Progenitor cell of endocrine pancreas (in vitro differentiated cells): ENCODE measurements around the gene MYH13. TPM values are rescaled to one million over a fixed set of nuclear protein-coding genes. Genes with fewer than 3 reads are reported as not detected.

ENCODE experiments used
- DNase-seq: peaks from one replicate; pipeline ENCODE4 v3.0.0; 2021; ENCODE audit warnings: low spot score; ENCODE audit not compliant: unreplicated experiment
- H3K27ac Mint-ChIP-seq: 2 replicates; pipeline ENCODE4 v1.8.0; 2021; ENCODE audit warnings: mild to moderate bottlenecking, moderate library complexity, mixed read lengths
- H3K27me3 Mint-ChIP-seq: 2 replicates; pipeline ENCODE4 v1.8.0; 2021; ENCODE audit warnings: mixed read lengths
- H3K36me3 Mint-ChIP-seq: 2 replicates; pipeline ENCODE4 v1.8.0; 2022; ENCODE audit warnings: mixed read lengths; ENCODE audit not compliant: insufficient read depth
- H3K4me1 Mint-ChIP-seq: 2 replicates; pipeline ENCODE4 v1.8.0; 2021; ENCODE audit warnings: low read depth, mixed read lengths
- H3K4me3 Mint-ChIP-seq: 2 replicates; pipeline ENCODE4 v1.8.0; 2021; ENCODE audit warnings: low read depth, mild to moderate bottlenecking, moderate library complexity, mixed read lengths
- H3K9me3 Mint-ChIP-seq: 2 replicates; pipeline ENCODE4 v1.8.0; 2021; ENCODE audit warnings: low read depth, mixed read lengths
- CTCF ChIP-seq: fragments of 200-600 bp; sonication (generic); IDR thresholded peaks from one replicate; pipeline ENCODE4 v1.5.0; 2021; ENCODE audit warnings: antibody characterized with exemption, mild to moderate bottlenecking; ENCODE audit not compliant: unreplicated experiment
- total RNA-seq: library from RNA; stranded (reverse); gene quantifications from 2 replicates; pipeline ENCODE4 v1.2.1, GENCODE V29; 2021

Gene MYH13
- total RNA-seq, 1 donor from 2014 or later, result not detected

GRCh38 chr17:10415161-10415560, 42.4 kb upstream of the MYH13 start:
- TF ChIP-seq CTCF, result no peak
- Mint-ChIP-seq H3K36me3 (no peaks in the 10 kb centered on the region), H3K4me3 (no peak overlapping the region), H3K9me3 (no peaks in the 10 kb centered on the region), H3K27me3 (peaks cover 16% of the 10 kb centered on the region), H3K27ac (no peak overlapping the region), H3K4me1 (no peaks in the 10 kb centered on the region)
- DNase-seq, result no peak

- no peak for TF ChIP-seq CTCF
- H3K36me3 Mint-ChIP-seq, result no peaks in the 10 kb centered on the region
- no peak overlapping the region for H3K27ac Mint-ChIP-seq
- no peak for DNase-seq
- no peaks in the 10 kb centered on the region for H3K9me3 Mint-ChIP-seq
- peaks cover 20% of the 10 kb centered on the region for H3K27me3 Mint-ChIP-seq
- no peak overlapping the region for H3K4me3 Mint-ChIP-seq
- H3K4me1 Mint-ChIP-seq, result peaks cover 9% of the 10 kb centered on the region
These were observed 30.8 kb upstream of the MYH13 start for GRCh38 chr17:10403589-10403988.

DNA sequence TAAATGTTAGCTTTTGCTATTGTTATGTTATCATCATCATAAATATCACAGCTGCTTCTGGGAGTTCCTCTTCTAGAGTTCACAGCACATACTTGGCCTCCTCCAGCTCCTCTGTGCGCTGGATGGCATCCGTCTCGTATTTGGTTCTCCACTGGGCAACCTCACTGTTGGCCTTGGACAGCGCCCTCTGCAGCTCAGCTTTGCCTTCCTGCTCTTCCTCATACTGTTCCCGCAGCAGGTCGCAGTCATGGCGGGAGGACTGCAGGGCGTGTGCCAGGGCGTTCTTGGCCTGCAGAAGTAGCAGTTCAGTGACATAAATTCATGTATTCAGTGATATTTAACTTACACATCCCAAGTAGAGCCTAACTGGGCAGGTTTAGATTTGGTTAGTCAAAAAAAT, 25.5 kb upstream of the MYH13 start:
- Mint-ChIP-seq H3K27me3 (peaks cover 36% of the 10 kb centered on the region), H3K36me3 (no peaks in the 10 kb centered on the region), H3K27ac (peak overlapping the region; percentile 10), H3K9me3 (no peaks in the 10 kb centered on the region), H3K4me1 (peaks cover 3% of the 10 kb centered on the region), H3K4me3 (no peak overlapping the region)
- no peak for DNase-seq
- TF ChIP-seq CTCF, result no peak

DNA sequence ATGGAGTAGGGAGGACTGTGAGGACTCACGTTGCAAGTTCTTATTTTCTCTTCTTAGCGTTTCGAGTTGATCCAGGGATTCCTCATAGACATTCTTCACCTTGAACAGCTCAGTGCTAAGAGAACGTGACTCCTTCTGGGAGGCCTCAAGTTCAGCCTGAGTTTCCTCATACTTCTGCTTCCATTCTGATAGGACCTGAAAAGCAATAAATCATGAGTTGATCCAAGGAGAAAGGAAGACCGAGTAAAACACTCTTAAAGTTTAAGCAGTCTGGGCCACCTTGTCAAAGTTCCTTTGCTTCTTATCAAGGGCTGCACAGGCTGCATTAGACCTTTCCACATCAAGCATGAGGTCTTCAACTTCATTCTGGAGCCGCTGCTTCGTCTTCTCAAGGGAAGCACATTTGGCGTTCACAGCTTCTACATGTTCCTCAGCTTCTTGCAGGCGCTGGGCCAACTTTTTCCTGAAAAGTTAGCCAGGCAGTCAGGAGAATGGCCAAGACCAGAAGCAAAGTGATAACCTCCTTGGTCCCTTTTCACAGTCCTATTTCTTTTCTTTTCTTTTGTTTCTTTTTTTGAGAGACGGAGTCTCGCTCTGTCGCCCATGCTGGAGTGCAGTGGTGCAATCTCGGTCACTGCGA, 23.8 kb upstream of the MYH13 start:
- Mint-ChIP-seq H3K27ac (no peak overlapping the region), H3K36me3 (no peaks in the 10 kb centered on the region), H3K4me1 (peaks cover 2% of the 10 kb centered on the region), H3K27me3 (peaks cover 53% of the 10 kb centered on the region), H3K9me3 (no peaks in the 10 kb centered on the region), H3K4me3 (no peak overlapping the region)
- no peak for TF ChIP-seq CTCF
- no peak for DNase-seq

- H3K27me3 Mint-ChIP-seq, result peaks cover 43% of the 10 kb centered on the region
- H3K4me1 Mint-ChIP-seq, result peaks cover 12% of the 10 kb centered on the region
- TF ChIP-seq CTCF, result no peak
- no peak overlapping the region for H3K4me3 Mint-ChIP-seq
- H3K9me3 Mint-ChIP-seq, result no peaks in the 10 kb centered on the region
- DNase-seq, result no peak
- no peaks in the 10 kb centered on the region for H3K36me3 Mint-ChIP-seq
- H3K27ac Mint-ChIP-seq, result no peak overlapping the region
These were observed 21.5 kb upstream of the MYH13 start for GRCh38 chr17:10394201-10394887.
